Transverse colon (tissue), 4 donors: ENCODE measurements around the gene ZCCHC17. TPM values are rescaled to one million over a fixed set of nuclear protein-coding genes. Genes with fewer than 3 reads are reported as not detected.

Experiments
- DNase-seq: peaks from one replicate; pipeline ENCODE4 v3.0.0-alpha.2; 2019
- H3K27ac ChIP-seq, 4 donors: fragments of 200-600 bp; sonication (generic); 2 replicates each; pipeline ENCODE4 v1.5.1; 2016 to 2018; ENCODE audit warnings: inconsistent platforms in 4 of 4
- H3K27me3 ChIP-seq: fragments of 200-600 bp; sonication (generic); 2 replicates; pipeline ENCODE4 v1.5.1; 2017; ENCODE audit warnings: inconsistent platforms
- H3K36me3 ChIP-seq, 4 donors: fragments of 200-600 bp; sonication (generic); 2 replicates each; pipeline ENCODE4 v1.5.1; 2017 to 2019; ENCODE audit warnings: inconsistent platforms in 4 of 4
- H3K4me1 ChIP-seq, 4 donors: fragments of 200-600 bp; sonication (generic); 2 replicates each; pipeline ENCODE4 v1.5.1; 2017 to 2020; ENCODE audit warnings: inconsistent platforms in 4 of 4
- H3K4me3 ChIP-seq, 4 donors: fragments of 200-600 bp; sonication (generic); 1 replicate in 1 of 4; 2 replicates in 3 of 4; pipeline versions ENCODE4 v1.5.1 to v1.6.1; 2017 to 2019; ENCODE audit warnings: inconsistent platforms in 4 of 4
- H3K9me3 ChIP-seq, 2 donors: fragments of 200-600 bp; sonication (generic); 2 replicates each; pipeline ENCODE4 v1.5.1; 2017 to 2019; ENCODE audit warnings: inconsistent platforms in 2 of 2
- CTCF ChIP-seq, 5 experiments: fragments of 200-600 bp in 3 of 5; fragments of 450-650 bp in 2 of 5; sonication (generic) in 3 of 5; IDR thresholded peaks; 1 replicate in 2 of 5; 2 replicates in 3 of 5; pipeline ENCODE4 v1.5.1; 2016 to 2017; ENCODE audit warnings: antibody characterized with exemption in 5 of 5, inconsistent platforms in 3 of 5, mild to moderate bottlenecking in 2 of 5, moderate library complexity in 1 of 5
- EP300 ChIP-seq: sonication (generic); formaldehyde crosslinking; IDR thresholded peaks from one replicate; pipeline ENCODE4 v1.6.1; 2017; ENCODE audit warnings: antibody characterized with exemption, low read depth
- POLR2A ChIP-seq: fragments of 450-650 bp; IDR thresholded peaks from one replicate; pipeline ENCODE4 v1.6.1; 2016; ENCODE audit warnings: antibody characterized with exemption, mild to moderate bottlenecking, moderate library complexity
- POLR2AphosphoS5 ChIP-seq, 3 donors: sonication (generic); formaldehyde crosslinking; IDR thresholded peaks; one replicate each; pipeline ENCODE4 v1.6.1; 2016; ENCODE audit warnings: antibody characterized with exemption in 3 of 3
- WGBS, 2 donors: methylation state at CpG; one replicate each; pipeline ENCODE4 v1.1.5; 2018; ENCODE audit warnings: low coverage in 1 of 2; 5-methylcytosine and 5-hydroxymethylcytosine counted together
- in situ Hi-C, 4 donors: fragments of 200-750 bp; cut with MboI; loops; one replicate each; pipeline versions ENCODE4 v1.15.0 to v1.15.1; 2017; ENCODE audit warnings: low sequenced_read_pairs in 3 of 4, low pct_ligation_motif_present in 1 of 4, low pct_unique_long_range_greater_than_20kb in 1 of 4
- intact Hi-C: fragments of 100-400 bp; cut with DNase I; formaldehyde crosslinking; loops from one replicate; pipeline ENCODE4 v1.15.1; 2023; ENCODE audit warnings: low total_unique reads
- total RNA-seq, 4 donors: library from RNA; depleted of rRNA; stranded (reverse); fragments of >200 nt; gene quantifications; one replicate each; pipeline ENCODE4 v1.1.0, GENCODE V29; 2016

The ZCCHC17 gene
- total RNA-seq, 4 donors from 2014 or later = 4.8 to 18.7 (median 13.7) TPM

- Histone ChIP-seq H3K4me1 (no peaks in the 10 kb centered on the region), H3K27ac (no peak overlapping the region), H3K36me3 (peaks cover 0 to 9% (median 0%) of the 10 kb centered on the region in 4 donors), H3K9me3 (no peaks in the 10 kb centered on the region), H3K27me3 (no peaks in the 10 kb centered on the region), H3K4me3 (no peak overlapping the region)
- DNase-seq = no peak
- TF ChIP-seq POLR2A (no peak), POLR2AphosphoS5 (IDR thresholded peaks at IDR 0.05) (no peak), CTCF (IDR thresholded peaks at IDR 0.05) (no peak), EP300 (no peak)
- in situ Hi-C loops = loop anchor here in 2 of 4 donors (25.0 kb wide), 1 partner anchor 161 kb away; no protein-coding TSS in a partner anchor
- 79 to 100% methylated on average over 1 of the region's 1 CpG for WGBS, 2 donors
- intact Hi-C loops = no loop called here
Measured at GRCh38 chr1:31348449-31348848, 51.6 kb downstream of the ZCCHC17 start.

GRCh38 chr1:31354283-31354682 is 57.5 kb downstream of the ZCCHC17 start:
- H3K4me1 ChIP-seq = no peaks in the 10 kb centered on the region
- in situ Hi-C loops (no loop called here), intact Hi-C loops (no loop called here)
- WGBS, 2 donors = 63 to 76% methylated on average over 3 of the region's 3 CpGs
- no peak overlapping the region for H3K27ac ChIP-seq
- H3K27me3 ChIP-seq = no peaks in the 10 kb centered on the region
- no peak overlapping the region for H3K4me3 ChIP-seq
- TF ChIP-seq POLR2A = no peak
- no peak for TF ChIP-seq EP300
- no peak for TF ChIP-seq CTCF (IDR thresholded peaks at IDR 0.05)
- no peak for TF ChIP-seq POLR2AphosphoS5 (IDR thresholded peaks at IDR 0.05)
- H3K9me3 ChIP-seq = no peaks in the 10 kb centered on the region
- H3K36me3 ChIP-seq = peaks cover 0 to 16% (median 0%) of the 10 kb centered on the region in 4 donors
- DNase-seq = no peak

- intact Hi-C loops (no loop called here), in situ Hi-C loops (no loop called here)
- DNase-seq = no peak
- Histone ChIP-seq H3K9me3 (no peaks in the 10 kb centered on the region), H3K27me3 (no peaks in the 10 kb centered on the region), H3K4me3 (no peak overlapping the region), H3K36me3 (peaks cover 0 to 14% (median 0%) of the 10 kb centered on the region in 4 donors), H3K27ac (no peak overlapping the region), H3K4me1 (no peaks in the 10 kb centered on the region)
- TF ChIP-seq POLR2A = no peak
- TF ChIP-seq EP300 = no peak
- no peak for TF ChIP-seq POLR2AphosphoS5 (IDR thresholded peaks at IDR 0.05)
- TF ChIP-seq CTCF (IDR thresholded peaks at IDR 0.05) = no peak
- 98 to 100% methylated on average over 2 of the region's 2 CpGs for WGBS, 2 donors
Measured at GRCh38 chr1:31356427-31356826, 59.6 kb downstream of the ZCCHC17 start.

GRCh38 chr1:31361607-31362006 is 64.8 kb downstream of the ZCCHC17 start:
- no peak for TF ChIP-seq CTCF (IDR thresholded peaks at IDR 0.05)
- no peak for TF ChIP-seq POLR2AphosphoS5 (IDR thresholded peaks at IDR 0.05)
- TF ChIP-seq EP300 = no peak
- no peak for TF ChIP-seq POLR2A
- no peak overlapping the region for H3K27ac ChIP-seq
- H3K27me3 ChIP-seq = no peaks in the 10 kb centered on the region
- intact Hi-C loops = no loop called here
- no peak for DNase-seq
- 97 to 100% methylated on average over 2 to 6 of the region's 6 CpGs for WGBS, 2 donors
- H3K4me1 ChIP-seq = no peaks in the 10 kb centered on the region
- in situ Hi-C loops = no loop called here
- H3K9me3 ChIP-seq = no peaks in the 10 kb centered on the region
- peaks cover 0 to 14% (median 6%) of the 10 kb centered on the region in 4 donors for H3K36me3 ChIP-seq
- H3K4me3 ChIP-seq = no peak overlapping the region
